ENCODE measurements around the gene LSAMP. TPM values are rescaled to one million over a fixed set of nuclear protein-coding genes. Genes with fewer than 3 reads are reported as not detected.

Gene LSAMP
- total and polyA plus RNA-seq, 2 donors (not counting 3 experiments of a cell fraction or from before 2014, with no cell fraction given) = not detected

DNA sequence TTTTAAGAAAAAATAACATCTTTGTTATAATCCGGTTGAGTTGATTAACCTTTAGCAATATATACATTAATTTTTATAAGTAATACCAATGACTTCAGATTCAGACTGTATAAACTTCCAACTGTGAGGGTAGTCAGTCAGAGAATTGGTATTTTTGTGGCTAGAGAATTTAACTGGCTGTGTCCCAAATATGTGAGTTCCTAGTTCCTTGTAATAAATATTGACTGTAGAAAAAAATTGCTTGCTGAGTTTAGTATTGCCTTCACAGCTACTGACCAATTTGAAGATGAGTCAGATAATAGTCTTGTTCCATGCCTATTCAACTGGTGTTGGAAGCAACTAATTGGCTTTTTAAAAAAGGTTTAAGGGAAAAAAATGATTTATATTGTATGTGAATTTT is 611.2 kb downstream of the LSAMP start:
- no TSS peak for BruUV-seq (replicated peaks)
- TF ChIP-seq, protein P1, sequence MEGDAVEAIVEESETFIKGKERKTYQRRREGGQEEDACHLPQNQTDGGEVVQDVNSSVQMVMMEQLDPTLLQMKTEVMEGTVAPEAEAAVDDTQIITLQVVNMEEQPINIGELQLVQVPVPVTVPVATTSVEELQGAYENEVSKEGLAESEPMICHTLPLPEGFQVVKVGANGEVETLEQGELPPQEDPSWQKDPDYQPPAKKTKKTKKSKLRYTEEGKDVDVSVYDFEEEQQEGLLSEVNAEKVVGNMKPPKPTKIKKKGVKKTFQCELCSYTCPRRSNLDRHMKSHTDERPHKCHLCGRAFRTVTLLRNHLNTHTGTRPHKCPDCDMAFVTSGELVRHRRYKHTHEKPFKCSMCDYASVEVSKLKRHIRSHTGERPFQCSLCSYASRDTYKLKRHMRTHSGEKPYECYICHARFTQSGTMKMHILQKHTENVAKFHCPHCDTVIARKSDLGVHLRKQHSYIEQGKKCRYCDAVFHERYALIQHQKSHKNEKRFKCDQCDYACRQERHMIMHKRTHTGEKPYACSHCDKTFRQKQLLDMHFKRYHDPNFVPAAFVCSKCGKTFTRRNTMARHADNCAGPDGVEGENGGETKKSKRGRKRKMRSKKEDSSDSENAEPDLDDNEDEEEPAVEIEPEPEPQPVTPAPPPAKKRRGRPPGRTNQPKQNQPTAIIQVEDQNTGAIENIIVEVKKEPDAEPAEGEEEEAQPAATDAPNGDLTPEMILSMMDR (IDR thresholded peaks at IDR 0.05; ENCODE audit: extremely low read depth in 1 of 2, insufficient read depth in 1 of 2, low read depth in 1 of 2, low read length in 2 of 2) = no peak
- TF ChIP-seq POLR2AphosphoS5 (IDR thresholded peaks at IDR 0.05; ENCODE audit: insufficient read depth, low read depth, low read length) (no peak), MYC (IDR thresholded peaks at IDR 0.05; ENCODE audit: low read depth, low read length) (no peak), JUN (IDR thresholded peaks at IDR 0.05; ENCODE audit: borderline replicate concordance, insufficient read depth, insufficient read length, low read depth) (no peak), FOS (IDR thresholded peaks at IDR 0.05; ENCODE audit: borderline replicate concordance, insufficient read depth, low read length) (no peak), EZH2 (IDR thresholded peaks at IDR 0.05; ENCODE audit: borderline replicate concordance, low read depth, low read length, severe bottlenecking) (no peak), POLR2A (IDR thresholded peaks at IDR 0.05; ENCODE audit: low read depth, low read length) (no peak), GATA2 (IDR thresholded peaks at IDR 0.05; ENCODE audit: insufficient read depth, insufficient read length, low read depth, low read length) (no peak)
- TF ChIP-seq, protein P2, sequence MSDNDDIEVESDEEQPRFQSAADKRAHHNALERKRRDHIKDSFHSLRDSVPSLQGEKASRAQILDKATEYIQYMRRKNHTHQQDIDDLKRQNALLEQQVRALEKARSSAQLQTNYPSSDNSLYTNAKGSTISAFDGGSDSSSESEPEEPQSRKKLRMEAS (IDR thresholded peaks at IDR 0.05; ENCODE audit: insufficient read depth, insufficient read length) = no peak
- Histone ChIP-seq H3K36me3 (ENCODE audit: control insufficient read depth in 2 of 2, extremely low read depth in 1 of 2, insufficient read depth in 2 of 2, low read length in 2 of 2) (no peaks in the 10 kb centered on the region), H3K9me3 (replicated peaks; ENCODE audit: control insufficient read depth, insufficient read depth, low read length) (no peaks in the 10 kb centered on the region), H4K20me1 (replicated peaks; ENCODE audit: control insufficient read depth, extremely low read depth, insufficient read depth, low read length) (no peaks in the 10 kb centered on the region), H3K27ac (ENCODE audit: insufficient read depth, low read depth, low read length) (no peak overlapping the region), H3K4me2 (ENCODE audit: insufficient read depth, low read length) (no peak overlapping the region), H3K79me2 (ENCODE audit: control insufficient read depth, insufficient read depth, low read length) (no peaks in the 10 kb centered on the region), H3K27me3 (ENCODE audit: control insufficient read depth in 2 of 2, insufficient read depth in 2 of 2, low read length in 2 of 2) (peaks cover 0 to 4% of the 10 kb centered on the region in 2 experiments), H3K9ac (replicated peaks; ENCODE audit: extremely low read depth, insufficient read depth, low read length) (no peak overlapping the region), H3K4me1 (ENCODE audit: control insufficient read depth, extremely low read depth, insufficient read depth, low read length) (no peaks in the 10 kb centered on the region), H3K4me3 (replicated peaks in 1 of 3; ENCODE audit: insufficient read depth in 1 of 3, low read depth in 1 of 3, low read length in 3 of 3) (no peak overlapping the region), H2AFZ (ENCODE audit: low read depth, low read length) (no peak overlapping the region), H3K9me1 (replicated peaks; ENCODE audit: control insufficient read depth, extremely low read depth, insufficient read depth, low read length) (no peaks in the 10 kb centered on the region)
- intact Hi-C loops (cut with micrococcal nuclease) (no loop called here), dilution Hi-C loops (cut with MboI; ENCODE audit: extremely low pct_ligation_motif_present, low sequenced_read_pairs) (no loop called here)
- ChIA-PET POLR2A (no interaction called here), CTCF (interaction anchor here (2.8 kb wide), 1 partner anchor 11 kb away, joined by 17 read pairs; no protein-coding TSS in a partner anchor)
- FAIRE-seq (no peak), DNase-seq (ENCODE audit: low read depth, low spot score) (no peak)
